Activated naive CD4-positive, alpha-beta T cell treated with anti-CD3 and anti-CD28 coated beads for 36 hours (primary cell): ENCODE results near the gene NRGN. TPM values are rescaled to one million over a fixed set of nuclear protein-coding genes. Genes with fewer than 3 reads are reported as not detected.

Experiments used
- CTCF ChIA-PET: fragments of 350-600 bp; sonication (Branson Sonifier 250); formaldehyde crosslinking; loops from one replicate; lab custom pipeline; 2021; ENCODE audit warnings: antibody characterized with exemption; lab: Charles Lee
- DNase-seq: peaks from one replicate; pipeline ENCODE4 v3.0.0-alpha.2; 2020
- H3K27ac Mint-ChIP-seq: one replicate; pipeline ENCODE4 v1.8.0; 2021; ENCODE audit warnings: mild to moderate bottlenecking, mixed read lengths
- H3K27me3 Mint-ChIP-seq: one replicate; pipeline ENCODE4 v1.8.0; 2021; ENCODE audit warnings: low read depth, mixed read lengths
- H3K36me3 Mint-ChIP-seq: one replicate; pipeline ENCODE4 v1.8.0; 2021; ENCODE audit warnings: low read depth, mixed read lengths
- H3K4me1 Mint-ChIP-seq: one replicate; pipeline ENCODE4 v1.8.0; 2021; ENCODE audit warnings: low read depth, mixed read lengths
- H3K4me3 Mint-ChIP-seq: one replicate; pipeline ENCODE4 v1.8.0; 2021; ENCODE audit warnings: mild to moderate bottlenecking, moderate library complexity, mixed read lengths
- H3K9me3 Mint-ChIP-seq: one replicate; pipeline ENCODE4 v1.8.0; 2021; ENCODE audit warnings: mixed read lengths
- intact Hi-C: fragments of 100-400 bp; cut with micrococcal nuclease; formaldehyde crosslinking; loops from one replicate; pipeline ENCODE4 v1.15.1; 2023
- total RNA-seq, 2 experiments: library from RNA; stranded (reverse); gene quantifications; one replicate each; pipeline ENCODE4 v1.2.3, GENCODE V29; 2021

The NRGN gene
- total RNA-seq, 2 experiments from 2014 or later, result 10.3 to 10.8 TPM

GRCh38 chr11:124752471-124753102 lies 12.8 kb downstream of the NRGN start:
- intact Hi-C loops, result loop anchor here (10.0 kb wide), 1 partner anchor 638 kb away; the partner anchor contains the start of gene VWA5A
- Mint-ChIP-seq H3K27me3 (peaks cover 12% of the 10 kb centered on the region), H3K9me3 (no peaks in the 10 kb centered on the region), H3K27ac (peak overlapping the region; percentile 63), H3K4me3 (peak overlapping the region; percentile 57), H3K36me3 (no peaks in the 10 kb centered on the region), H3K4me1 (peaks cover 8% of the 10 kb centered on the region)
- CTCF ChIA-PET, result interaction anchor here (0.7 to 1.9 kb wide), 6 partner anchors 11 to 86 kb away, joined by 3 to 6 read pairs (median 4); partner anchors contain the start of gene NRGN
- no peak for DNase-seq

DNA sequence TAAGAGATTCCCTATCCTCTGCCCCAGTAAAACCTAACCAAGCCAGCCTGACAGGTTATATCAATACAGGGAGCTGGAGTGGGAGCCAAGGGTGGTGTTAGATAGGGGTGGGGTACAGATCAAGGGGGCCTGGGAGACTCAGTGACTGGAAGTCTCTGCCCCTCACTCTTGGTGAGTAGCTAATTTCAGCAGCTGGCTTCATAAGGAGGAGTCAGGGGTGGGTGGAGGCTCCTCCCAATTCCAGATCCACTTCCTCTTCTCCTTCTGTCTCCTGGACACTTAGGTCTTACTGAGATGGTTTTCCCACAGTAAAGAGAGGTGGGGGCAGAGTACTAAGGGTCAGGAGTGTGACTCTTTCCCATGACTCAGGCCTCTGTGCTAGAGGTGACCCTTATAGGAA lies 13.5 kb downstream of the NRGN start:
- intact Hi-C loops, result loop anchor here (10.0 kb wide), 1 partner anchor 638 kb away; the partner anchor contains the start of gene VWA5A
- no peak for DNase-seq
- H3K36me3 Mint-ChIP-seq, result no peaks in the 10 kb centered on the region
- CTCF ChIA-PET, result interaction anchor here (0.8 to 1.9 kb wide), 6 partner anchors 11 to 113 kb away, joined by 3 to 6 read pairs (median 4); partner anchors contain the start of gene NRGN
- H3K4me1 Mint-ChIP-seq, result peaks cover 9% of the 10 kb centered on the region
- H3K27ac Mint-ChIP-seq, result no peak overlapping the region
- peaks cover 18% of the 10 kb centered on the region for H3K27me3 Mint-ChIP-seq
- no peak overlapping the region for H3K4me3 Mint-ChIP-seq
- H3K9me3 Mint-ChIP-seq, result no peaks in the 10 kb centered on the region

DNA sequence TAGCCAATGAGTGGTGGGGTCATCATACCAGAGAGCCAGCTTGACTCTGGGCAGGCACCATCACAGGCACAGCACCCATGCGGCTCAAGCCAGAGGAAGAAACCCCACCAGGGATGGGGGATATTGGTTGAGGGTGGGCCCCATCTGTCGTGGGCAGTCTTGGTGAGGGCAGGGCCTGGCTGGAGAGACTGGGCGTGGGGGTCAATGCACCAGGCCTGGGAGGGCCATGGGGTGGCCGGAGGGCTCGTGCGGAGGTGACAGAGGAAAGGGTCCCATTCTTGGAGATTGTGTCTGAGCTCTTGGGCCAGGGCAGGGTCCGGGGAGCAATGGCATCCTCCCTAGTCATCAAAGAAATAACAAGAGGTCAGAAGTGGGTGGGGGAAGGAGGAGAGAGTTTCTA lies 13.9 kb downstream of the NRGN start:
- intact Hi-C loops, result loop anchor here (10.0 kb wide), 1 partner anchor 639 kb away; the partner anchor contains the start of gene VWA5A
- peaks cover 14% of the 10 kb centered on the region for H3K4me1 Mint-ChIP-seq

DNA sequence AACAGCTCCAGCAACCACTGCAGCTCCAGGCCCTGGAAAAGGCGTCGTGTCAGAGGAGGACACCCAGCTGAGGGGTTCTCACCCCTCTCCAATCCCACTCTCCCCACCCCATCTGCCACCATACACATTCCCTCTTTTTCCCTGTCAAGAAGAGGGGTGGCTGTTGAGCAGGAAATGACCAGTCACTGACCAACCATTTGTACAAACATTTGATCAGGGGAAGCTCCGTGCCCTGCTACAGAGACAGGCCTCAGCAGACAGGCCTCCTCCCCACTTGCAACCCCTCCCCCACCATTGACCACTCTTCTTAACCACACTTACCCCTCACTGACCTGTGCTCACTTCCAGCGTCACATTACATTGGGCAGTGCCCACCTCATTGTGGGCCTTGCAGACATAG lies 14.6 kb downstream of the NRGN start:
- CTCF ChIA-PET, result interaction anchor here (1.3 kb wide), 1 partner anchor 112 kb away, joined by 5 read pairs; no protein-coding TSS in a partner anchor
- no peak overlapping the region for H3K27ac Mint-ChIP-seq
- peaks cover 16% of the 10 kb centered on the region for H3K4me1 Mint-ChIP-seq
- intact Hi-C loops, result loop anchor here (10.0 kb wide), 1 partner anchor 640 kb away; the partner anchor contains the start of gene VWA5A
- no peak overlapping the region for H3K4me3 Mint-ChIP-seq
- H3K27me3 Mint-ChIP-seq, result peaks cover 29% of the 10 kb centered on the region
- H3K36me3 Mint-ChIP-seq, result no peaks in the 10 kb centered on the region
- no peaks in the 10 kb centered on the region for H3K9me3 Mint-ChIP-seq
- no peak for DNase-seq

More for the DNA sequence above, 13.9 kb downstream of the NRGN start:
- Mint-ChIP-seq H3K9me3 (no peaks in the 10 kb centered on the region), H3K4me3 (no peak overlapping the region), H3K36me3 (no peaks in the 10 kb centered on the region), H3K27ac (no peak overlapping the region), H3K27me3 (peaks cover 23% of the 10 kb centered on the region)
- no peak for DNase-seq
- CTCF ChIA-PET, result interaction anchor here (0.8 to 1.9 kb wide), 4 partner anchors 12 to 112 kb away, joined by 3 to 6 read pairs (median 5); no protein-coding TSS in a partner anchor

DNA sequence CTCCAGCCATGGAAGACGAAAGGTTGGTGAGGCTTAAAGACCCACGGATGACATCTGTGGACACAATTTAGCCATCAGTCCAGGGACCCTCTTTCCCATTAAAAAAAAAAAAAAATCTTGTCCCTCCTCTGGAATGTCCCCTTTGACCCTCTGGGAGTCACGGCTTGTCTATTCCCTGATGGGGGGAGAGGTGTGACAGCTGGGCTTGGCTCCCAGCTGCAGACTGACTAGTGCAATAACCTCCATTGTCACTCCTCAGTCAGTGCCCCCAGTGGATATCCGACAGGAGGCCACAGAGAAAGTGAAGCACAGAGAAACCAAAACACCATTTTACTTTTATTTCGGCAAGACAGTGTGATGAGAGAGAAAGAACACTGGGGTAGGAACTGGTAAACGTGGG lies 15.0 kb downstream of the NRGN start:
- intact Hi-C loops, result loop anchor here (10.0 kb wide), 1 partner anchor 640 kb away; the partner anchor contains the start of gene VWA5A
- no peak overlapping the region for H3K27ac Mint-ChIP-seq
- no peak overlapping the region for H3K4me3 Mint-ChIP-seq
- H3K9me3 Mint-ChIP-seq, result no peaks in the 10 kb centered on the region
- peaks cover 18% of the 10 kb centered on the region for H3K4me1 Mint-ChIP-seq
- no peaks in the 10 kb centered on the region for H3K36me3 Mint-ChIP-seq
- CTCF ChIA-PET, result interaction anchor here (0.9 kb wide), 2 partner anchors 8 to 10 kb away, joined by 3 to 4 read pairs; no protein-coding TSS in a partner anchor
- peaks cover 29% of the 10 kb centered on the region for H3K27me3 Mint-ChIP-seq
- no peak for DNase-seq

GRCh38 chr11:124756033-124756752 lies 16.5 kb downstream of the NRGN start:
- H3K27ac Mint-ChIP-seq, result no peak overlapping the region
- intact Hi-C loops, result loop anchor here (10.0 kb wide), 1 partner anchor 641 kb away; the partner anchor contains the start of gene VWA5A
- CTCF ChIA-PET, result interaction anchor here (0.9 to 2.7 kb wide), 4 partner anchors 10 to 87 kb away, joined by 3 to 21 read pairs (median 4); no protein-coding TSS in a partner anchor
- peaks cover 24% of the 10 kb centered on the region for H3K4me1 Mint-ChIP-seq
- H3K36me3 Mint-ChIP-seq, result no peaks in the 10 kb centered on the region
- DNase-seq, result no peak
- no peaks in the 10 kb centered on the region for H3K9me3 Mint-ChIP-seq
- peaks cover 39% of the 10 kb centered on the region for H3K27me3 Mint-ChIP-seq
- H3K4me3 Mint-ChIP-seq, result no peak overlapping the region

GRCh38 chr11:124756753-124757227 lies 17.0 kb downstream of the NRGN start:
- peaks cover 43% of the 10 kb centered on the region for H3K27me3 Mint-ChIP-seq

DNA sequence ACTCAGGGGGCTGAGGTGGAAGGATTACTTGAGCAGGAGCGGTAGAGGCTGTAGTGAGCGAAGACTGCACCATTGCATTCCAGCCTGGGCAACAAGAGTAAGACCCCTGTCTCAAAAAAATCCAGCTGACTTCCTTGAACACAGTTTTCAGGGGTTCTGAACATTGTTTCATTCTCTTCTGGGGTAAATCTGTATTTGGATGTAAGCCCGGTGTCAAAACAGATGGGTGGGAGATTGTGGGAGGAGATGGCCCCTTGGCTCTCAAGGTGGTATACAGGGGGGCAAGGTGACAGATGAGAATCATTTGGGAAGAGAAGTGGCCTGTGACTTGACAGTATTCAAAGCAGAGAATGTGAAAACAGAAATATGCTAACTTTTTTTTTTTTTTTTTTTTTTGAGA lies 17.6 kb downstream of the NRGN start:
- CTCF ChIA-PET, result interaction anchor here (0.7 to 2.7 kb wide), 7 partner anchors 11 to 135 kb away, joined by 3 to 21 read pairs (median 5); partner anchors contain the start of gene TBRG1
- Mint-ChIP-seq H3K9me3 (no peaks in the 10 kb centered on the region), H3K4me3 (no peak overlapping the region), H3K27ac (no peak overlapping the region), H3K27me3 (peaks cover 43% of the 10 kb centered on the region), H3K4me1 (peaks cover 28% of the 10 kb centered on the region), H3K36me3 (no peaks in the 10 kb centered on the region)
- intact Hi-C loops, result loop anchor here (10.0 kb wide), 1 partner anchor 643 kb away; the partner anchor contains the start of gene VWA5A
- DNase-seq, result no peak

More at GRCh38 chr11:124756753-124757227, 17.0 kb downstream of the NRGN start:
- no peak overlapping the region for H3K27ac Mint-ChIP-seq
- H3K4me3 Mint-ChIP-seq, result no peak overlapping the region
- H3K9me3 Mint-ChIP-seq, result no peaks in the 10 kb centered on the region
- peaks cover 28% of the 10 kb centered on the region for H3K4me1 Mint-ChIP-seq
- no peak for DNase-seq
- CTCF ChIA-PET, result interaction anchor here (1.1 to 2.7 kb wide), 4 partner anchors 11 to 87 kb away, joined by 3 to 21 read pairs (median 4); no protein-coding TSS in a partner anchor
- intact Hi-C loops, result loop anchor here (10.0 kb wide), 1 partner anchor 642 kb away; the partner anchor contains the start of gene VWA5A
- H3K36me3 Mint-ChIP-seq, result no peaks in the 10 kb centered on the region

- CTCF ChIA-PET, result interaction anchor here (1.0 to 2.7 kb wide), 13 partner anchors 10 to 136 kb away, joined by 3 to 21 read pairs (median 5); partner anchors contain the start of gene TBRG1
- no peaks in the 10 kb centered on the region for H3K9me3 Mint-ChIP-seq
- H3K27ac Mint-ChIP-seq, result no peak overlapping the region
- H3K27me3 Mint-ChIP-seq, result peaks cover 45% of the 10 kb centered on the region
- peak; percentile 80 for DNase-seq
- intact Hi-C loops, result loop anchor here (1.0 to 10.0 kb wide), 3 partner anchors 12 to 644 kb away; partner anchors contain the start of gene VWA5A
- H3K36me3 Mint-ChIP-seq, result no peaks in the 10 kb centered on the region
- peaks cover 30% of the 10 kb centered on the region for H3K4me1 Mint-ChIP-seq
- H3K4me3 Mint-ChIP-seq, result peak overlapping the region; percentile 56
Observed at GRCh38 chr11:124758355-124759265, 18.9 kb downstream of the NRGN start.

- no peak for DNase-seq
- peak overlapping the region; percentile 36 for H3K4me3 Mint-ChIP-seq
- no peaks in the 10 kb centered on the region for H3K36me3 Mint-ChIP-seq
- peaks cover 45% of the 10 kb centered on the region for H3K27me3 Mint-ChIP-seq
- H3K9me3 Mint-ChIP-seq, result no peaks in the 10 kb centered on the region
- CTCF ChIA-PET, result interaction anchor here (1.0 to 2.2 kb wide), 9 partner anchors 9 to 116 kb away, joined by 3 to 14 read pairs (median 7); no protein-coding TSS in a partner anchor
- H3K4me1 Mint-ChIP-seq, result peaks cover 30% of the 10 kb centered on the region
- intact Hi-C loops, result loop anchor here (10.0 kb wide), 1 partner anchor 645 kb away; the partner anchor contains the start of gene VWA5A
- H3K27ac Mint-ChIP-seq, result no peak overlapping the region
Observed at GRCh38 chr11:124759266-124760204, 19.8 kb downstream of the NRGN start.
